ENCODE results near the gene PHYH.

DNA sequence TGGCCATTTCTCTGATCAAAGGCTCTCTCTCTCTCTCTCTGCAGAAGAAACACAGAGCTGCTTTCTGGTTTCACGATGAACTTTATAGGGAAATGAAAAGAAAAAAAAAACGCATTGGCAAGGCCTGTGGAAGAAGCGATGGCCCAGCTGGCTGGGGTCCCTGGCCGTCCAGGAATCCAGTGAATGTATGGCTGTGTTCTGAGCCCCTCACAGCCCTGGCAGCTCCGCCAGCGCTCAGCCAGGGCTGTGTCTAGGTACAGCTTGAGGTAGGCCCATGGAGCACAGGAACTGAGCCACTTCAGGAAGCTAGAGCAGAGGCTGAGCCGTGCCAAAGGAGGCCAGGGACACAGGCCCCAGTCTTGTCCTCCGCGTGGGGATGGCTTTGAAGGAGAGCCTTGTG, 52.6 kb downstream of the PHYH start:
- TF ChIP-seq POLR2AphosphoS5 (IDR thresholded peaks at IDR 0.05; ENCODE audit: low read depth, low read length) = no peak
- TF ChIP-seq POLR2A (IDR thresholded peaks at IDR 0.05; ENCODE audit: low read depth, low read length) = no peak

Data from GM12892 (cell line).